ENCODE results near the gene ARHGAP45.

Gene ARHGAP45

GRCh38 chr19:1070931-1071791, 4.2 kb downstream of the ARHGAP45 start:
- no peak for DNase-seq

DNA sequence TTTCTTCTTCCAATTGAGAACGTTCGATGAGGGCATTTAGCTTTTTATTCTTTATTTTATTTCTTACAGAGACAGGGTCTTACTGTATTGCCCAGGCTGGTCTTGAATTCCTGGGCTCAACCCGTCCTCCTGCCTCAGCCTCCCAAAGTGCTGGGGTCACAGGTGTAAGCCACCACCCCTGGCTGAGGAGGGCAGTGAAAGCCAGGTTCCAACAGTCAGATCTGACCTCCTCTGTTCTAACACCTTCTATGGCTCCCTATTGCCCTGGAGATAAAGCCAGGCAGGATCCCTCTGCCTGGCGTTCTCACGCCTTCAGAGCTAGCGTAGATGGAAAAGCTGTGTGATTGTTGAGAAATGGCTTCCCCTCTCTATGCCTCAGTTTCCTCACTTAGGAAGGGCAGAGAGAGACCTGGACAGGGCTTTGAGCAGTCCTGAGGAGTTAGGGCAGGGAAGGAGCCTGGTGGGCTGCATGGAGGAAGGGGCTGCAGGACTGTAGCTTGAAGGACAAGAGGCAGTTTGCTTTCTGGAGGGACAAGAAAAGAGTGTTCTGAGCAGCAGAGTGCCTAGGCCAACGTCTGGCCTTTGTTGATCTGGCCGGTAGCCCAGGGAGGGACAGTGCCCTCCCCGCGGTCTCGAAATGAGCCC, 5.5 kb downstream of the ARHGAP45 start:
- no peak for DNase-seq

DNA sequence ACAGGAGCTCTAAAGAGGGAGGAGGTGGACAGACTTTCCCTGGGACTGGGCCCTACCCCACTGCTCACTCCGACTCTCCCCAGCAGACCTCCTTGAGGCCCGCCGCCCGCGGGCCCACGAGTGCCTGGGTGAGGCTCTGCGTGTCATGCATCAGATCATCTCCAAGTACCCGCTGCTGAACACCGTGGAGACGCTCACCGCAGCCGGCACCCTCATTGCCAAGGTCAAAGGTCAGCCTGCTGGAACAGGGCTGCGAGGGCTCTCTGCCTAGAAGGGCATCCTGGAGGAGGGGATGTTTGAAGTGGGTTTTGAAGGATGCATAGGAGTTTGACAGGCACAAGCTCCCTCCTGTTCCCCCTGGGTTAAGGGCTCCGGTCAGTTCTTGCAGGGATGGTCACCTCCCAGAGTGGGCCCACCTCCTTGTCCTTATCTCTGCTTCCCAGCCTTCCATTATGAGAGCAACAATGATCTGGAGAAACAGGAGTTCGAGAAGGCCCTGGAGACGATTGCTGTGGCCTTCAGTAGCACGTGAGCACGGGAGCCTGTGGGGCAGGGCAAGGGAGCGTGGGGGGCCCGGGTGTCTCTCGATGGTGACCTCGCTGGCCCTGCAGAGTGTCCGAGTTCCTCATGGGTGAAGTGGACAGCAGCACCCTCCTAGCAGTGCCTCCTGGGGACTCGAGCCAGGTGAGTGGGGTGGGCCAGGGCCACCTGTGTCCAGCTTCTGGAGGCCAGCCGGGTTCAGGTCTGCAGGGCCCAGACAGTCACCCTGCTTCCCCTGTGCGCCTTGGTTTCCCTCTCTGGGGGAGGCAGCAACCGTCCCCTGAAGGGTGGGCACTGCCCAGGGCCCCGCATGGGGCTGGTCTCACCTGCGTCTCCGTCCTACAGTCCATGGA, 6.3 kb downstream of the ARHGAP45 start:
- no peak for DNase-seq

DNA sequence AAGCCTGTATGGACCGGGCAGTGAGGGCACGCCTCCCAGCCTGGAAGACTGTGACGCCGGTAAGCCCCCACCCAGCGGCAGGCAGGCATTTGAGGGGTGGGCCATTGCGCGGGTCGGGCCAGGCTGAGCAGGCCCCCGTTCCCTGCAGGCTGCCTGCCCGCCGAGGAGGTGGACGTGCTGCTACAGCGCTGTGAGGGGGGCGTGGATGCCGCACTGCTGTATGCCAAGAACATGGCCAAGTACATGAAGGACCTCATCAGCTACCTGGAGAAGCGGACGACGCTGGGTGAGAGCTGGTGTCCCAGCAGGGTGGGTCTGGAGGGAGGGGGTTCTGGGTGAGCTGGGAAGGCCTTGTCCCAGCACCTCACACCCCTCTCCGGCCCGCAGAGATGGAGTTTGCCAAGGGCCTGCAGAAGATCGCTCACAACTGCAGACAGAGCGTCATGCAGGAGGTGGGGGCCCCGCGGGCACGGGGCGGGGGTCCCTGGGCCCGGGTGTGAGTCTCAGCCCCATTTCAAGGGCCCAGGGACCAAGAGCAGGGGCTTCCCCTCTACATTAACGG, 7.1 kb downstream of the ARHGAP45 start:
- no peak for DNase-seq

- DNase-seq: no peak
Observed at GRCh38 chr19:1074544-1075283, 7.7 kb downstream of the ARHGAP45 start.

GRCh38 chr19:1076046-1076386, 9.0 kb downstream of the ARHGAP45 start:
- DNase-seq: no peak

DNA sequence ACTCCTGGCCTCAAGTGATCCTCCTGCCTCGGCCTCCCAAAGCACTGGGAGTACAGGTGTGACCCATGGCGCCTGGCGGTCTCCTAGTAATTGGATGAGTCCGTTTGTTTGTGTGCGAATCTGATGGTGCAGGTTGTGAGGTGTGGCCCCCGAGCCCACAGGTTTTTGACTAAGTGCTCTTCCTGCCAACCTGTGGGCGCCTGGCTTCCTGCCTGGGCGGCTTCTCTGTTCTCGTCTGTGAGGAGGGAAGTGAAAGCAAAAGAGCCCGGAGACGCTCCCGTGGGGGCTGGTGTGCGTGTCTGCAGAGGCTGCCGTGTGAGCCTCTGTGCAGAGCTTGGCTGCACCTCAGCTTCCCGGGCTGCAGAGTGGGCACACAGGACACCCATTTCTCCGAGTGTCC, 10.0 kb downstream of the ARHGAP45 start:
- DNase-seq: no peak

GRCh38 chr19:1079566-1080111, 12.7 kb downstream of the ARHGAP45 start:
- no peak for DNase-seq

GRCh38 chr19:1080360-1081161, 13.6 kb downstream of the ARHGAP45 start:
- DNase-seq: no peak

GRCh38 chr19:1081301-1082164, 14.6 kb downstream of the ARHGAP45 start:
- no peak for DNase-seq

- DNase-seq: peak; percentile 61
Observed at GRCh38 chr19:1082165-1082927, 15.4 kb downstream of the ARHGAP45 start.

DNA sequence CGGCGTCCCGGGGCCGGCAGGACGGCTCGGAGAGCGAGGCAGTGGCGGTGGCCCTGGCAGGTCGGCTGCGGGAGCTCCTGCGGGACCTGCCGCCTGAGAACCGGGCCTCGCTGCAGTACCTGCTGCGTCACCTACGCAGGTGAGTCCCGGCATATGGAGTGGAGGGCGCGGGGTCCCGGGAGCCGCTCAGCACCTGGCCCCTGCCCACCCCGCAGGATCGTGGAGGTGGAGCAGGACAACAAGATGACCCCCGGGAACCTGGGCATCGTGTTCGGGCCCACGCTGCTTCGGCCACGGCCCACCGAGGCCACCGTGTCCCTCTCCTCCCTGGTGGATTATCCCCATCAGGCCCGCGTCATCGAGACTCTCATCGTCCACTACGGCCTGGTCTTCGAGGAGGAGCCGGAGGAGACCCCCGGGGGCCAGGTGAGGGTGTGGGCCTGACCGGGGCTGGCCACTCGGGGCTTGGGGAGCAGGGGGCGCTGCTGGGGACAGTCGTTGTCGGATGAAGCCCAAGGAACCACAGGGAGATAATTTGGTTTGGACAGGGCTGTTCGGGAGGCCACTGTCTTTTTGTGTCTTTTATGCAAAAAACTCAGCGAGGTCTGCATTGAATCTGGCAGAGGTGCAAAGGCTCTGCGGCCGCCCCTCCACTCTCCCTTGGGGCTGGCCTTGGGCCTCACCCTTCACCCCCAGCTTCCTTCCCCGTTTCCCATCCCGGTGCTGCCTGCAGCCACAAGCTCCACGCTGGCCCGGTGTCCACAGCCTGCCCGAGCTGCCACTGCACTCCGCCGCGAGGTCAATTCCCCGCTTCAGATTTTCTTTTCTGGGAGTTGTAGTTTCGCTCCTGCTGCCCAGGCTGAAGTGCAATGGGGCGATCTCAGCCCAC, 16.2 kb downstream of the ARHGAP45 start:
- no peak for DNase-seq

DNA sequence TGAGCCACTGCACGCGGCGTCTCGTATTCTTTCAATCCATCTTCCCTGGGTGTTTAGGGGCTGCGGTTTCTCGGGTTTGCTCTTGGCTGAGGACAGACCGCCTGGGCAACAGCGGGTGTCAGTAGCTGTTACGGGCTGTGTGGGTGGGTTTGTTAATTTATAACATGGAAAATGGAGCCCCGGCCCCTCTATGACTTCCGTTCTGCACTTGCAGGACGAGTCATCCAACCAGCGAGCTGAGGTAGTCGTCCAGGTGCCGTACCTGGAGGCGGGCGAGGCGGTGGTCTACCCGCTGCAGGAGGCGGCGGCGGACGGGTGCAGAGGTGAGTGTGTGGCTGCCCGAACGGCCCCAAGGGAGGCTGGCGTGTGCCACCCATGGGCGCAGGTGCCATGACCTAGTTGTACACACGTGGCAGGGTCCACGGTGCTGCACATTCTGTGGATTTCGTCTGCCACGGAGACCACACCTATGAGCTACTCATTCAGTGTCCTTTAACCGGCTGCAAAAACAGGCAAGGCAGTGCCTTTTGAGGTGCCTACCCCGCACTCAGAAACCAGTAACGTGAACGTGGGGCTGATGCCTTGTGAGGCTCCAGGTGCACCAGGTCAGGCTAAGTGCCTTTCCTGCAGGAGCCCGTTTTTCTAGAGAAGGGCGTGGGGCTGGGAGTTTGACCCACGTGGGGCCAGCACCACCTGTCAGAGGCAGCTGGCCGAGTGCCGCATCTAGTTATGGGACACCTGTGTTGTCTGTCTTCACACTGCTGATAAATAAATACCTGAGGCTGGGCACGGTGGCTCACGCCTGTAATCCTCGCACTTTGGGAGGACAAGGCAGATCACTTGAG, 17.3 kb downstream of the ARHGAP45 start:
- DNase-seq: no peak

GRCh38 chr19:1085053-1085658, 18.2 kb downstream of the ARHGAP45 start:
- no peak for DNase-seq

- no peak for DNase-seq
Observed at GRCh38 chr19:1085676-1086442, 18.9 kb downstream of the ARHGAP45 start.

DNA sequence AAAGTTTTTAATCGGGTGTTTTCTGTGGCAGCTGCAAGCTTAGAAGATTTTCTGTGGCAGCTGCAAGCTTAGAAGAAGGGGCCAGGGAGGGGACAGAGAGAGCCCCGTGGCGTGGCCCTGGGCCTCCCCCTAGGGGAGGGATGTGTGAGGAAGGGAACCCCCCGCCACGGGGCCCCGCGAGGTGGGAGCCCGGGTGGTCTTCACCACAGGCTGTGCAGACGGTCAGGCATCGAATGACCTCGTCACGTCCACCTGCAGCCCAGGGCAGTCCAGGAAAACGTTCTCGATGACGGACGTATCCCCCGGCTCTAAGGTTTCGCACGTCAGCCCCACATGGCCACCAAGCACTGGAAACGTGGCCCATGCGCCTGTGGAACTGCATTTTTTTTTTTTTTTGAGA, 19.6 kb downstream of the ARHGAP45 start:
- no peak for DNase-seq

Data from EL (cell line).